ENCODE measurements around the gene EHMT1. TPM values are rescaled to one million over a fixed set of nuclear protein-coding genes. Genes with fewer than 3 reads are reported as not detected.
"Not testable (repeated sequence)": the region's sequence is repeated elsewhere in the genome, so short reads cannot be mapped to it uniquely, and the experiment has no call there.

EHMT1 gene
- total RNA-seq, 4 donors from 2014 or later: 71.6 to 78.2 (median 74.2) TPM

DNA sequence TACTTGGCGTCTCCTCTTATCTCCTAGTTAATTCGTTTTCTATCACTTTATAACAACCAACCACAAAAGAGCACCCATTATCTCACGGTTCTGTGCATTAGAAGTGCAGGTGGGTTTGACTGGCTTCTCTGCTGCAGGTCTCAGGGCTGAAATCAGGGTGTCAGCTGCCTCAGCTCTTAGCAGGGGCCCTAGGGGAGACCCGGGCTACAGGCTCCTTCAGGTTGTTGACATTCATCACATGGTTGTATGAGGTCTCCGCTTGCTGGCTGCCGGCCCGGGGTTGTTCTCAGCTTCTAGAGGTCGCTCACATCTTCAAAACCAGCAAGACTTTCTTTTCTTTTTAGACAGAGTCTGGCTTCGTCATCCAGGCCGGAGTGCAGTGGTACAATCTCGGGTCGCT is 25.6 kb upstream of the EHMT1 start:
- no peaks in the 10 kb centered on the region for H3K9me3 ChIP-seq
- WGBS: 78% methylated on average over 12 of the region's 12 CpGs
- intact Hi-C loops (cut with DNase I): no loop called here
- no peaks in the 10 kb centered on the region for H3K27me3 ChIP-seq
- TF ChIP-seq POLR2AphosphoS5 (IDR thresholded peaks at IDR 0.05) (no peak), POLR2A (IDR thresholded peaks at IDR 0.05; ENCODE audit: low read depth) (no peak), EP300 (IDR thresholded peaks at IDR 0.05) (no peak)
- TF ChIP-seq, protein P1, sequence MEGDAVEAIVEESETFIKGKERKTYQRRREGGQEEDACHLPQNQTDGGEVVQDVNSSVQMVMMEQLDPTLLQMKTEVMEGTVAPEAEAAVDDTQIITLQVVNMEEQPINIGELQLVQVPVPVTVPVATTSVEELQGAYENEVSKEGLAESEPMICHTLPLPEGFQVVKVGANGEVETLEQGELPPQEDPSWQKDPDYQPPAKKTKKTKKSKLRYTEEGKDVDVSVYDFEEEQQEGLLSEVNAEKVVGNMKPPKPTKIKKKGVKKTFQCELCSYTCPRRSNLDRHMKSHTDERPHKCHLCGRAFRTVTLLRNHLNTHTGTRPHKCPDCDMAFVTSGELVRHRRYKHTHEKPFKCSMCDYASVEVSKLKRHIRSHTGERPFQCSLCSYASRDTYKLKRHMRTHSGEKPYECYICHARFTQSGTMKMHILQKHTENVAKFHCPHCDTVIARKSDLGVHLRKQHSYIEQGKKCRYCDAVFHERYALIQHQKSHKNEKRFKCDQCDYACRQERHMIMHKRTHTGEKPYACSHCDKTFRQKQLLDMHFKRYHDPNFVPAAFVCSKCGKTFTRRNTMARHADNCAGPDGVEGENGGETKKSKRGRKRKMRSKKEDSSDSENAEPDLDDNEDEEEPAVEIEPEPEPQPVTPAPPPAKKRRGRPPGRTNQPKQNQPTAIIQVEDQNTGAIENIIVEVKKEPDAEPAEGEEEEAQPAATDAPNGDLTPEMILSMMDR (IDR thresholded peaks at IDR 0.05): no peak
- no peak overlapping the region for H3K27ac ChIP-seq (replicated peaks in 1 of 4)
- H3K4me1 ChIP-seq: peaks cover 15 to 28% (median 26%) of the 10 kb centered on the region in 4 donors
- H3K4me3 ChIP-seq: no peak overlapping the region
- H3K36me3 ChIP-seq: peaks cover 0 to 5% (median 3%) of the 10 kb centered on the region in 4 donors
- DNase-seq (ENCODE audit: extremely low spot score): no peak

DNA sequence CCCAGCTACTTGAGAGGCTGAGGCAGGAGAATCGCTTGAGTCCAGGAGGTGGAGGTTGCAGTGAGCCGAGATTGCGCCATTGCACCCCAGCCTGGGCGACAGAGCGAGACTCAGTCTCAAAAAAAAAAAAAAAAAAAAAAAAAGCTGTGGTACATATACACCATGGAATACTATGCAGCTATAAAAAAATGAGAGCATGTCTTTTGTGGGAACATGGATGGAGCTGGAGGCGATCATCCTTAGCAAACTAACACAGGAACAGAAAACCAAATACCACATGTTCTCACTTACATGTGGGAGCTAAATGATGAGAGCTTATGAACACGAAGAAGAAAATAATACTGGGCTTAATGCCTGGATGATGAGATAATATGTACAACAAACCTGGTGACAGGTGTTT is 22.2 kb upstream of the EHMT1 start:
- DNase-seq (ENCODE audit: extremely low spot score); H3K4me3 ChIP-seq; H3K36me3 ChIP-seq; intact Hi-C loops (cut with DNase I); H3K9me3 ChIP-seq; H3K27me3 ChIP-seq; H3K27ac ChIP-seq (replicated peaks in 1 of 4); H3K4me1 ChIP-seq: not testable (repeated sequence)
- 94% methylated on average over 7 of the region's 7 CpGs for WGBS

DNA sequence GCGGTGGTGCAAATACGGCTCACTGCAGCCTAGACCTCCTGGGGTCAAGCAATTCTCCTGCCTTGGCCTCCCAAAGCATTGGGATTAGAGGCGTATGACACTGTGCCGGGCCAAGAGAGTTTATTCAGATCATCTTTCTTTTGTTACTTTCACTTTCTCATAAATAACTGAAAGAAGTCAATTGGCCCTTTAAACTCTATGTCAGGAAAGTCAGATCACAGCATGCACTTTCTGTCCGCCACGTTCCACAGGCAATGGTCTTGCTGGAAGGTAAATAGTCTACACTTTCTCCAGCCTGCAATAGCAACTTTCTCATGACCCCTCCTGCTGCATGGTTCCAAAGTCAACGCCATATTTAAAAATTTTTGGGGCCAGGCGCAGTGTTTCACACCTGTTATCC is 19.9 kb upstream of the EHMT1 start:
- no peaks in the 10 kb centered on the region for H3K27me3 ChIP-seq
- no peak overlapping the region for H3K27ac ChIP-seq (replicated peaks in 1 of 4)
- no peaks in the 10 kb centered on the region for H3K36me3 ChIP-seq
- DNase-seq (ENCODE audit: extremely low spot score): no peak
- no peak for TF ChIP-seq POLR2A (IDR thresholded peaks at IDR 0.05; ENCODE audit: low read depth)
- no peak for TF ChIP-seq EP300 (IDR thresholded peaks at IDR 0.05)
- TF ChIP-seq POLR2AphosphoS5 (IDR thresholded peaks at IDR 0.05): no peak
- TF ChIP-seq, protein P1 (IDR thresholded peaks at IDR 0.05): no peak
- H3K4me1 ChIP-seq: peaks cover 0 to 3% (median 2%) of the 10 kb centered on the region in 4 donors
- H3K4me3 ChIP-seq: no peak overlapping the region
- WGBS: 73% methylated on average over 8 of the region's 8 CpGs
- H3K9me3 ChIP-seq: no peaks in the 10 kb centered on the region
- intact Hi-C loops (cut with DNase I): no loop called here

DNA sequence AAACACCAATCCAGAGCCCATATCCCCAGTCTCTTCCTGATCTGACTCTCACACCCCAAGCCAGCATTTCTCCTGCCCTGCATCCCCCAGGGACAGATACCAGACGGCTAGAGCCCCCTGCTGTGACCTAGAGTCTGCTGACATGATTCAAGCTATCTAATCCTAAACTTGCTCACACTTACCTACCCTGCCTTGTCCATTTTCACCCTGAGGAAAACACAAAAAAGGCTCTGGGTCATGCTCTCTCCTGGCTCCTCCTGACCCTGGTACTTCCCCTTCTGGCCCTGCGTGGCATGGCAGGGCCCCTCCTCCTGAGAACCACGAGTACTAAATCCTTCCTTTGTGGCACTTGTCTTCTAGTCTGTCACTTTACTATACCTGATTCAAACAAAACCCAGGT is 16.1 kb upstream of the EHMT1 start:
- DNase-seq (ENCODE audit: extremely low spot score): no peak
- no peak overlapping the region for H3K27ac ChIP-seq (replicated peaks in 1 of 4)
- H3K27me3 ChIP-seq: no peaks in the 10 kb centered on the region
- H3K4me1 ChIP-seq: peaks cover 21 to 35% (median 30%) of the 10 kb centered on the region in 4 donors
- no peak for TF ChIP-seq POLR2A (IDR thresholded peaks at IDR 0.05; ENCODE audit: low read depth)
- no peak for TF ChIP-seq EP300 (IDR thresholded peaks at IDR 0.05)
- TF ChIP-seq, protein P1 (IDR thresholded peaks at IDR 0.05): no peak
- TF ChIP-seq POLR2AphosphoS5 (IDR thresholded peaks at IDR 0.05): no peak
- H3K9me3 ChIP-seq: no peaks in the 10 kb centered on the region
- intact Hi-C loops (cut with DNase I): no loop called here
- no peaks in the 10 kb centered on the region for H3K36me3 ChIP-seq
- 16% methylated on average over 3 of the region's 3 CpGs for WGBS
- H3K4me3 ChIP-seq: no peak overlapping the region

DNA sequence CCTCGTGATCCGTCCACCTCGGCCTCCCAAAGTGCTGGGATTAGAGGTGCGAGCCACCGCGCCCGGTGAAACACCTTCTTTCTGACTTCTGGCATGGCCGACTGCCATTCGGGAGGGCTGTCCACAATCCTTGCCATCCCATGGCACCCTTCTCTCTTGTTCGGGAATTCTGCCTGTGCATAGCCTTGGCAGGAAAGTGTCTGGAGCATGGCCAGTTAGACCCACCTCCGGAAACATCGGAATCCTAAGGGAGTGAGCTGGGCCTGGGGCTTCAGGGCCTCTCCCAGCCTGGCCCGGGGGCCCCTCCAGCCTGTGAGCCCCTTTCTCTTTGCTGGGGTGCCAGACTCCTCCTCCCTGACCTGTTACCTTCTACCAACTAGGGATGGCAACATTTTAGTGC is 14.9 kb upstream of the EHMT1 start:
- no peaks in the 10 kb centered on the region for H3K9me3 ChIP-seq
- 84% methylated on average over 13 of the region's 13 CpGs for WGBS
- intact Hi-C loops (cut with DNase I): no loop called here
- H3K4me1 ChIP-seq: peaks cover 26 to 48% (median 35%) of the 10 kb centered on the region in 4 donors
- no peak overlapping the region for H3K27ac ChIP-seq (replicated peaks in 1 of 4)
- H3K4me3 ChIP-seq: no peak overlapping the region
- no peak for DNase-seq (ENCODE audit: extremely low spot score)
- TF ChIP-seq, protein P1 (IDR thresholded peaks at IDR 0.05): no peak
- no peaks in the 10 kb centered on the region for H3K27me3 ChIP-seq
- H3K36me3 ChIP-seq: peaks cover 0 to 5% (median 0%) of the 10 kb centered on the region in 4 donors

All from esophagus muscularis mucosa (tissue), 4 donors.